IPS-NIHi7 (cell line): ENCODE results near the gene CRK.
A peak's percentile ranks its signal among the peaks of the same experiment; 100 is the strongest.

Experiments
- DNase-seq: peaks from one replicate; pipeline ENCODE4 v3.0.0; 2012; ENCODE audit warnings: mixed read lengths; ENCODE audit errors: extremely low spot score

Gene CRK

DNA sequence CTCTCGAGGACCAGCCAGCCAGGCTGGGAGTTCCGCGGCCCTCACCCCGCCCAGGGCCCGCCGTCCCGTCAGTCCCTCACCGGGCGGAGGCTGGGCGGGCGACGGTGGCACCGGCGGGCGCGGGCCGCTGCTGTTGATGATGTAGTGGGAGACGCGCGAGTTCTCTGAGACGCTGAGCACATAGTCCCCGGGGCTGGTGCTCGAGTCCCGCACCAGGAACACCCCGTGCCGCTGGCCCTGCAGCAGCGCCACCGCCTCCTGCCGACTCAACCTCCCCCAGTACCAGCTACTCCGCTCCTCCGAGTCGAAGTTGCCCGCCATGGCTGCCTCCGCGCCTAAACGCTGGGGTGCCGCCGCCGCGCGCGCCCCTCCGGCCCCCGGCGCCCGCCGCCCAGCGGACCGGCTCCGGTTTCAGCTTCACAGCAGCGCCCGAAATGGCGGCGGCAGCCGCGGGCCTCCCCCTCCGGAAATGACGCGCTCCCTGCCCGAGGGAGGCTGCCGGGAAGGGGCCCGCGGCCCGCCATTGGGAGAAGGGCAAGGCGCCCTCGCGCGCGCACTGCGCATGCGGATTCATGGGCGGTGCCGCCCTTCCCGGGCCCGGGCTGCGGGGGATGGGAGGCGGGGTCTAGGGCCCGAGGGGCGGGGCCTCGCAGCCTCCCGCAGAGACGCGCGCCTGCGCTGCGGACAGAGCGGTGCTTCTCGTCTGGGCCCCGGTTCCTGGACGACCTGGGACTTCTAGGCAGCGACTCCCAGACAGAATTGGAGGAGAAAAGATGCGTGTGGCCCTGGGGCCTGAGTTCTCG is at the start of gene CRK:
Gene CRK (minus strand): TSS at position 436 of the 803 bp plus-strand sequence. CDS start 115 bp downstream, at position 321.
- DNase-seq: peak; percentile 100

DNA sequence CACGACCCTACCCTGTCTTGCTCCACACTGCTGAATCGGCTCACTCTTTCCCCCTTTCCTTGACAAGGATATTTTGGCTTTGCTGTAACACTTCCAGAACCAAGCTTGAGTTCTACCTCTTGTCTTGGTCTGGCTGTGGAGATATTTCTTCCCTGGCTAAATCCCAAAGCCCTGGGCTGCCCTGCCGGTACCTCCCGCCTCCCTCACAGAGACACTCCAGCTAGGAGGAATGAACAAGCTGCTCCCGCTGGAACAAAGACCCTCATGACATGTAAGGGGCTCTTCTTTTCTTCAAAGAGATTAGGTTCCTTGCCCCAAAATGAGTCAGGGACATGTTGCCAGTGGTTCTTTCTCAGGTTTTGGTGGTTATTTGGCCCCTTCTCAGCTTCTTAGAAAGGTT is 49.6 kb upstream of the CRK start:
- DNase-seq: no peak

DNA sequence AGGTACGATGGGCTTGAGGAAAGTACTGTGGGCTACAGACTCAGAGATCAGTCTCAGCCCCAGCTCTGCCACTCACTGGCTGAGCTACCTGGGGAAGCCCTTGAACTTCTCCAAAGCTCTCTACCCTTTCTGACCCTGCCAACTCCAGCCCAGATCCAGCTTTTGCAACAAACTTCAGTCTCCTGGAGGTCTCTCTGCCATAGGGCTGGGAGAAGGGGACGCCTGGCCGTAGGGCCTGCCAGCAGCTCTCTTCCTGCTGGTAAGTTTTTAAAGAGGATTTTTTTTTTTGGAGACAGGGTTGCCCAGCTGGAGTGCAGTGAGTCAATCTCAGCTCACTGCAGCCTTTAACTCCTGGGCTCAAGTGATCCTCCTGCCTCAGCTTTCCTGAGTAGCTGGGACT is 48.8 kb upstream of the CRK start:
- no peak for DNase-seq

DNA sequence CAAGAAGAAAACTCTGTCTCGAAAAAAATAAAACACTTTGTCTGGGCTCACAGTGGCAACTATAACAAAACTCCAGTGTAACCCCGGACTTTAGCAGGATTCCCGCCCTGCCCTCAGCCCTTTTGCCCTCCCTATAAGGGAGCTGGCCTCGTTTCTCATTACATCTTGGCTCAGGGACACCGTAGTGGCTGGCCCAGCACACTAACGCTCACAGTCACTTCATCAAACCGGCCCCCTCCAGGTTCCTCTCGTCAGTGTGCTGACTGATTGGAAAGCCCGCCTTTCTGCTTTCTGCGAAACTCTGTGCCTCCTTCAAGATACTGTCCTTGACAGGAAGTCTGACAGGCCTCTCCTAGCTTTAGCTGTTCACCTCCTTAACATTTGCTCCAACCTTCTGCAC is 47.7 kb upstream of the CRK start:
- DNase-seq: no peak

DNA sequence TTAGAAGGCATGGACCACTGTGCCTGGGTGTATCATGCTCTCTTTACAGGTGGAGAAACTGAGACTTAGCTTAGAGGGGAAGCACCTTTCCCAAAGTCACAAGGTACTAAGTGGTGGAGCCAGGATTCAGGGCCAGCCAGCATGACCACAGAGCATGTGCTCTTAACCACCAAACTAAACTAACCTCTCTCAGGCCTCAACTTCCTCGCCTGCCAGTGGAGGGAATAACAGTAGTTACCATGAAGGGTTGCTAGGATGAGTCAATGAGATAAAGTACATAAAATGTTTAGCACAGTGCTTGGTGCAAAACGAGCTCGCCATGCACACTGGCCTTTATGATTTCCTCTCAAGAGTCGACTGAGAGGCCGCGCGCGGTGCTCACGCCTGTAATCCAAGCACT is 42.8 kb upstream of the CRK start:
- no peak for DNase-seq

DNA sequence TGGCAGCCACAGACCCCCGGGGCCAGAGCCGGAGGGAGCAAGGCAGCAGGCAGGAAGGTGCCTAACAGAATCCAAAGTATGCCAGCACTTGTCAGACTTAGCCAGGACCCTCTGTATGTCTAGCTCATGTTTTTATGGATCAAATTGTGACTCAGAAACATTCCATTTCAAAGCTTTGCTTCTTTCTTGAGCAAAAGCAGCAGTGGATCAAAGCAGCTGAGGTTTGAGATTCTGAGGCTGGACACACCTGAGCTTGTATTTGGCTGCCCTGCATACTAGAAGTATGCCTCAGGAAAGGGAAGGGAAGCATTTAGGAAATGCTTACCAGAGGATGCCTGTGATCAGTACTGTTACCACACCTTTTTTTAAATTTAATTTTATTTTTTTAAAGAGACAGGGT is 42.2 kb upstream of the CRK start:
- no peak for DNase-seq

DNA sequence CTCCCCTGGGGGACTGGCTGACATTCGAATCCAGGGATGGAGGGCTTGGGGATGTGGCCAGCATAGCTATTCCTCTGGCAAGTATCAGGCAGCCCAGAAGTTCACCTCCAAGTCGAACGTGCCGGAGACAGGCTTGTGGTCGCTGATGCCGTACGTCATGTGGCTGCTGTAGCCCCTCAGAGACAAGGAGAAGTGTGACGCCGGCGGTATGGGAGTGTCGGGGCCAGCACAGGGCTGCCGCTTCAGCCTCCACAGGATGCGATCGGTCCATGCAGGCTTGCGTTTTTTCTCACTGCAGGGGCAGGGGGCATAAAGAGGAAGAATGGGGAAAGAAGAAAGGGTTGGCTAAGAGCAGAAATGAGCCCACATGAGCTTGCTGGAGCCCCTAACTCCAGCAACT is 41.8 kb upstream of the CRK start:
- DNase-seq: no peak

DNA sequence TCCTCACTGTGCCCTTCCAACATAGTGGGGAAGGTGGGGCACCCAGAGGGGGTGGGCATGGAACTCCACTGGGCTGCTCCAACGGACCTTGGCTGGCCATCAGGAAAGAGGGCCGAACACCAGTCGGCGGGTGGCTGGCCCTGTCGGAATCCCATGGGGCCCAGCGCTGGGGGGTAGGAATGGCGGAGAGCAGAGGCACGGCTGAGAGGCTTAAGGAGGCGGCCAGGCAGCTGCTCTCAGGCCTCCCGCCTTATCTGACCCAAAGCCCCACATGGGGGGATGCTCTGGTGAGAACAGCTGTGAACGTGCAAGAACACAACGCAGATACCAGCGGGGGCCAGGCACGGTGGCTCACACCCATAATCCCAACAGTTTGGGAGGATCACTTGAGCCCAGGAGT is 40.8 kb upstream of the CRK start:
- no peak for DNase-seq

DNA sequence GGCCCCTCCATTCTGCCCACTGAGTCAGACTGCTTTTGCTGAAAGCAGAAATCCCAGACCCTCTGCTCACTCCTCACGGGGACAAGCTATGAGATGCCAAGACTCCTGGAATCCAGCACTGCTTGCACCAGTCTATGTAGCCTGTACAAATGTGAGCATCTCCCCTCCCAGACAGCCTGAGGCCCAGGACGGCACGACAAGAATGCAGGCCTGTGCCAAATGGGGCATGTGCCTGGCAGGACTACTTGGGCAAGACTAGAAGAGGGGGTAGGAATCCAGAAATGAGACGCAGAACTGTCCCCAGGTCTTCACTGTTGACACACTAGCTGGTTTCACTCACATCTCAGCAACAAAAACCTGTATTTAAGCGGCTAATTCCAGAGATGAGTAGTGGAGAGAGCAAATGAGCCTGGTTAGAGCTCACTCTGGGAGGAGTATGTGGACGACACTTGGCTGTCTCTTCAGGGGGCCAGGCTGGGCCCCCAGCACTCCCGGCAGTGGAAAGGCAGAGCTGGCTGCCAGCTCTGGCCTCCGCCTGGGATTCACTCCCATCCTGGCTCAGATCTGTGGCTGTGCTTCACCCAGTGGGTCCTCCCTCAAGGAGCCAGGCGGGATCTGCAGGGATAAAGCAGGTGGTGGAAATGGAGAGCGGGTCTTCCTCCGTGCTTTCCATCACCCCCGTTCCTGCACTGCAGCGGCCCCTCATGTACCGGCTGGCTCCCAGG is 39.4 kb upstream of the CRK start:
- no peak for DNase-seq

DNA sequence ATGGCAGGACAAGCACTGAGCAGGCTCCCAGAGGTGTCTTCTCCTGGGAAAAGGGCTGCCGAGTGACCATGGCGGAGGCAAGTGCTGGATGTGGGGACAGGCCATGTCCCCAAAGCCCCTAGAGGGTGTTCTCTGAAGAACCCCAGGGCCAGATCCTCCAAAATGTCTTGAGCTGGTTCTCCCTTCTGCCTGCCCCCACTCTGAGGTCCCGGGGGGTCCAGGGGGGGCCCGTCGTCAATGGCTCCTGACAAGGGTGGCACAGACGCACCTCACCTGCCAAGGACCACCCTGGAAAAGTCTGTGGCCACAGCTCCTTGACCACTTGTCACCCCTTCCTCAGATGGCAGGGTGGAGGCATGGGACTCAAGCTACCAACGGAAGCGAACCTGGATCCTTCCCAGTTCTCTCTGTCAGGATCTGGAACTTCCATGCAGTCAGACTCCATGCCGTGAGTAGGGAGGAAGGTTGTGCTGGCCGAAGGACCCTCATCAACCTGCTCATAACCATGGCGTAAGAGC is 38.8 kb upstream of the CRK start:
- DNase-seq: no peak

DNA sequence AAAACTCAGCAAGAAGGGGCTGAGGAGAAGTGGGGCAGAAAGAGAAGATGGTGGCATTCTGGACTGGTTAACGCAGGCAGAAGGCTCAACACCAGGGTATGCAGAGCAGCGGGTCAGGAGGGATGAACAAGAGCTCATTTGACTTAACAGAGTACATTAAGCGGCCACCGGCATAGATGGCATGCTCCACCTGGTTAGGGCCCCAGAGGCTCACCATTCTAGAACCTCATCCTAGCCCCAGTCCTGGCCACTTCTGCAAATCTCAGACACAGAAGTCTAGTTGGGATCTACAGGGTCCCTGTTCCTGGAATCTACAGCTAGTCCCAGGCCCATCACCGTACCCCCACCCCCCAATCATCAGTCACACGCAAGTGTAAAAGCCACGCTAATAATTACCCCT is 38.2 kb upstream of the CRK start:
- no peak for DNase-seq

DNA sequence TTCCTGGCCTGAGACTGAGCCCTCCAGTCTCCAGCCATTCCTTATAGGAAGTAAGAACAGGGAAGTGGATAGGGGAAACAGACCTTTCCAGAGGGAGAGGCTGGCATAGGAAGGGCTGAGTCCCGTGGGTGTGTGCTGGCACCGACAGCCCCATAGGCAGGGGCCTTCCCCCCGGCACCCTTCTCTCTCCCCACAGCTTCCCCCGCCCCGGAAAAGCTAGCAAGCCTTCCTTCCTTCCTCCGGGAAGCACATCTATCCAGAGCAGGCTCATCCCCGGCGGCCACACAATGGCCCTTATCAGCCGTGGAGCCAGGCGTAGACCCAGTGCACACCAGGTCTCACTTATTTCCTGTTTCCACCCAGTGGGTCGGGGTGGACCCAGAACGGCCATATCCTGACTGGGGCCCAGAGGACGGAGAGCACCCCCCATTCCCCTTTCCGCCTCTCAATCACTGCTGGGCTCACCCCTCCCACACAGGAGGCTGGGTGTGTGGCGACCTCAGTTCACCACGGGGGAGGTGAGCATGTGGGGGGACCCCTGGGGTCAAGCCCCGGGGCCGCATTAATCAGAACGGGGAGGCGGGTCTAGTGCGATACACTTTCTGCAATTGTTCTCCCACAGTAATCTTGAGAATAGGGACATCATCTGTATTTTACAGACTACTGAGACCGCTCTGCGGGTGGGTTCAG is 37.4 kb upstream of the CRK start:
- no peak for DNase-seq

DNA sequence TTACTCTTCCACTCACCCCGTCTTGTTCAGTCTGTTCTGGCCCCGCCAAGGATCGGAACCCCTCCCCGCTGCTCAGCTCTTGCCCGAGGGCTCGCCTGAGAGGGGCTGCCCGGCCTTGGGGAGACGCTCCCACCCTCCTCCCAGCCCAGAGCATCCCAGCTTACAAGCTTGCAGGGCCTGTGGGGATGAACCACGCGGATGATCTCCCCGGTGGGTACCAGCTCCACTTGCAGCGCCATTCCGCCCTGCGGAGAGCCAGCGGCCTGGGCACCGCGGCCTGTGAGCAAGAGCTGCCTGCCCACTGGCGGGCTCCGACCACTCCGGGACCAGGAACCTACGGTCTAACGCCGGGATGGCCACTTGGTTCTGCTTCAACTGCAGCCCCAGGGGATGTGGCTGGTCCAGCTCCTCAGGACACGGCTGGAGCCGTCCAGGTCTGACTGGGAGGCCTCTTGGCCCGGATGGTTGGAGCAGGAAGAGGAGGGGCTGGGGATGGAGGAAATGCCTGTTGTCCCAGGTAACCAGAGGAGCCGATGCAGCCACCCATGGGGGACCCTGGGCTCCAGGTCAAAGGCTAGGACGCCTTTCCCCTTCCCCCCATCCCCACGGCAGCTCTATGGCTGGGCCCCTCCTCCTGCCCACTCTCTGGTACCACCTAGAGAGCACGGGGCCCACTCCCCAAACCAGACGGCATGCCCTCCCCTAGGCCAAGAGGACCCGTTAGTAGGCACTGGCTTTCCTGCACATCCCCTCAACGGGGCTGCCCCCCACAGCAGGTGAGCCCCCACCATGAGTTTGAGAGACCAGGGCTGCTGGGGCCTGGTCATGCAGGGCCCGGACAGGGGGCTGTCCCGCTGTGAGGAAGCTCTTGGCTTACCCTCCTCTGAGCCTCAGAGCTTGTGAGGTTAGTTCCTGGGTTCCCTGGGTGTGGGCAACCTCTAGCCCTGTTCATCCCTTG is 36.5 kb upstream of the CRK start, which contains the start of gene MYO1C:
Gene MYO1C (minus strand): TSS at position 438 of the 958 bp plus-strand sequence. CDS start 199 bp downstream, at position 239.
- DNase-seq: peak; percentile 66

DNA sequence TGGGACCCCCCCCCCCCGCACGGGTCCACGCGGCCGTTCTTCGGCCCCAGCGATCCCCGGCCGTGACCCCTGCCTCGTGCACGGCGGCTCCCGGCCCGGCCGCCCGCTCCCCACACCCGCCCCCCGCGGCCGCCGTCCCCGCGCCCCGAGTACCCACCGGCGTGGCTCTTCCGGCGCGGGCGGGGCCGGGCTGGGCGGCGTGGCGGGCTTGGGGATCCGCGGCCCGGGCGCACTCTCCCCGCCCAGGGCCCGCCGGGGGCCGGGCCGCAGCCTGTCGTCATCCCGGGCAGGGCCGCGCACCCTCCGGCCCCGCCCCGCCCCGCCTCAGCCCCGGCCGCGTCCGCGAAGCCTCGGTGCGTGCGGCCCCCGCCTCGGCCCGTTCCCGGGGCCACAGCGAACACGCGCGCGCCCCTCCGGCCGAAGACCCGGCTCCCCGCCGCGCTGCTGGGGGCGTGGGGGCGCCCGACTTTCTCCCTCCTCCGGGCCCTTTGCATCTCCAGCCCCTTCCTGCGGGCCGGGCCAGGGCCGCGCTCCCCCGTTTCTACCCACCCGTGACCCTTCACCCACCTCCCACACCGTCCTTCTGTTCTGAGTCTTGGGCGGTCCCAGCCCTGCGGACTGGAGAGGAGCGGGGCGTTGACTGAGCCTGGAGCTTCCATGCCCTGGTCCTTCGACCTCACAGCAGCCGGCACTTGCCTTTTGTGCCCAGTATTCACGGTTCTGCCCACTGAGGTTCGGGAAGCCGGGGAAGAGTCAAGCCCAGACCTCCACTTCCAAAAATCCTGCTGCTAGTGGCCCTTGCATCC is 35.6 kb upstream of the CRK start:
- DNase-seq: peak; percentile 82

DNA sequence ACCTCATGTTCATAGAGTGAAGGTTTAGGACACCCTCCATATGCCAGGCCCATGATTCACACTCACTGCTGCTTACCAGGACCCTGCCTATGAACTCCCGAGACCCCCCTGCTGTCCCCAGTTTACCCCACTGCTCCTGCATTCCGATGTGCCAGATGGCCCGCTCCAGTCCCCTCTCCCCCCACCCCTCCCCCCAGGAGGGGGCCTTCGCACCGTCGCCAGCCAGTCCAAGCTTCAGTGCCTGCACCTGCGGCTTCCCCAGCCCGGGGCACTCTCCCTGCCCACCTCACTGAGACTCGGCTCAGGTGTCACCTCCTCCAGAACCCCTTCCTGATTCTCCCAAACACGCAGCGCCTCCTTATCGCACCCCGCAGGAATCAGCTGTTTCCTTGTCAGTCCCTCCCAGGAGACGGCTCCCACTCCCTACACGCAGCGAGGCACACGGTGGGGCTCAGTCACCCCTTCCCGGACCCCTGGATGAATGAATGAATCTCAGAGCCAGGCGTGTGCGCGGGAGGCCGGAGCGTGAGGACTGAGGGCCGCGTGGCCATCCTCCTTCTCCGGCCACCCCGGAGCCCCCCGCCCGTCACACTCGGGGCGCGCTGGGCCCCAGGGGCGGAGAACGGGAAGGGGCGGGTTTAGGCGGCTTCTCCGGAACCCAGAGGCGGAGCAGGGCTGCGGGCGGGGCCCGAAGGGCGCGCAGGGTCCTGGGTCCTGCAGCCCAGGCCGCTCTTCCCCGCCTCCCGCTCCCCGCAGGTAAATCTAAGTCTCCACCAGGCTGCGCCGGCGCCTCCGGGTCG is 34.8 kb upstream of the CRK start:
- peak; percentile 74 for DNase-seq

DNA sequence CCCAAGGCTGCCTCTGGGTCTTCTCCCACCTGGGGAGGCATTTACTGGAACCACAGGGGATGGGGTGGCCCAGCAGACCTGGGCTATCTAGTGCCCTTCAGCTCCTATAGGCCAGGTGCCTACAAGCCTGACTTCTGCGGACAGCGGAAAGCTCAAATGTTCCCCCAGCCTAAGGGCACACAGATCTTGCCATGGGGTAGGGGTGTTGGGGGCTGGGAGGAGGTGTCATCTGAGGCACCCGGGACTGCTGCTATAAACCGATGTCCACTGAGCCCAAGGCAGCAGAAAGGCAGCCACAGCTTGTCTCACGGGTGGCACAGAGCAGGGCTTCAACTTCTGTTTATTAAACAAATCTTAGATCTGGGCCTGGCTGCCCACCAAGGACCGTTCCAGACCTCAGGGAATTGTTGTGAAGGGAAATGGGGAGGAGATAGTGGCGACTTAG is 32.8 kb upstream of the CRK start:
- no peak for DNase-seq

DNA sequence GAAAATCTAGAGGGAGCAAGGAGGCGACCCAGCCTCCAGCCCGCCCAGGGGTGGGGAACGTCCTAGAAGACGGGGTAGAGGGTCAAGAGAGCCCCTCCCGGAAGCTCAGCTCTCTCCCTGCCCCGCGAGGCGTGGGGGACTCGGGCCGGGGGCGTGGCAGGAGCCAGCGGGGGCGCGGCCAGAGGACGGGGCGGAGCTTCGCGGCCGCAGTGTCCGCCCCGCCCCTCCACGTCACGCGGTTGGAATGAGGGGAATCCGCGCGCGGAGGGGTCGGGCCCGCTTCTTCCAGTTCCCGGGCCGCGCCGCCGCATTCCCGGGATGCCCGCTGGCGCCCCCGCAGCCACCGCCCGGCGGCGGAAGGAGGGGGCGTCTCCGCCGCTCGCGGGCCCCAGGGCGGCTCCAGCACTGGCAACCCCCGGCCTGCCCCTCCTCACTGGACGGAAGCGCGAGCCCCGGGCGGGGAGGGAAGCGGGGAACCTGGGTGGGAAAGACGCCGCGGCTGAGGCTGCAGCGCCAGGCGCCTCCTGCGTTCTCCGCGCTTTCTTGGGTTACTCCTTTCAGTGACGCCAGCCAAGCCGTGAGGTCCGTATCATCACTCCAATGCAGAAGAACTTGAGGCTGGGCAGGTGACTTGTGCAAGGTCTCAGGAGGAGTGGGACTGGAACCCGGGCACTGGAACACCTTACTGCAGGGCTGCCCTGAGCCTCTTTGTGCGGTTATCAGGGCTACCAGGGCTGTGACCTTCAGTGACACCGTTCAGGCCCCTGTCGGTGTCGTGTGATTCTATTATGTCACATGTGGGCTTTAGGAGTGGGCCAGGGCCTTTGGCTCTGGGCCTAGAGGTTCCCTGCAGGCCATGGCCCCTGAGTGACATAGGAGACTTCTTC is 32.1 kb upstream of the CRK start:
- peak; percentile 78 for DNase-seq
